Gastrocnemius medialis (tissue), 4 donors: Measurements from ENCODE around the gene PTDSS2. TPM values are rescaled to one million over a fixed set of nuclear protein-coding genes. Genes with fewer than 3 reads are reported as not detected.

ENCODE experiments used
- ATAC-seq, 2 donors: fragments of 150-250 bp; one replicate each; pipeline ENCODE4 v1.9.1; 2016
- DNase-seq, 2 donors: peaks; one replicate each; pipeline ENCODE4 v3.0.0-alpha.2; 2019
- H3K27ac ChIP-seq, 4 donors: fragments of 200-600 bp; sonication (generic); 1 replicate in 1 of 4; 2 replicates in 3 of 4; pipeline ENCODE4 v1.5.1; 2016 to 2018; ENCODE audit warnings: mild to moderate bottlenecking in 2 of 4, moderate library complexity in 1 of 4
- H3K27me3 ChIP-seq, 3 donors: fragments of 200-600 bp; sonication (generic) in 2 of 3; 1 replicate in 1 of 3; 2 replicates in 2 of 3; pipeline versions ENCODE4 v1.5.1 to v1.6.0; 2016 to 2019; ENCODE audit warnings: mild to moderate bottlenecking in 1 of 3, moderate library complexity in 1 of 3
- H3K36me3 ChIP-seq, 2 donors: fragments of 200-600 bp; sonication (generic) in 1 of 2; one replicate each; pipeline ENCODE4 v1.5.1; 2017 to 2018
- H3K4me1 ChIP-seq, 2 donors: fragments of 200-600 bp; sonication (generic) in 1 of 2; one replicate each; pipeline ENCODE4 v1.5.1; 2016 to 2017; ENCODE audit warnings: mild to moderate bottlenecking in 2 of 2
- H3K4me3 ChIP-seq, 4 donors: fragments of 200-600 bp; sonication (generic) in 3 of 4; 1 replicate in 1 of 4; 2 replicates in 3 of 4; pipeline ENCODE4 v1.5.1; 2016 to 2019; ENCODE audit warnings: mild to moderate bottlenecking in 2 of 4
- H3K9me3 ChIP-seq, 3 donors: fragments of 200-600 bp; sonication (generic) in 2 of 3; 1 replicate in 1 of 3; 2 replicates in 2 of 3; pipeline ENCODE4 v1.5.1; 2016 to 2019
- POLR2A ChIP-seq, 2 donors: fragments of 450-650 bp; IDR thresholded peaks; one replicate each; pipeline ENCODE4 v1.6.1; 2017; ENCODE audit warnings: antibody characterized with exemption in 2 of 2, mild to moderate bottlenecking in 2 of 2, moderate library complexity in 2 of 2
- in situ Hi-C, 4 donors: fragments of 200-750 bp; cut with MboI; loops; one replicate each; pipeline versions ENCODE4 v1.15.0 to v1.8.0; 2017; ENCODE audit warnings: low sequenced_read_pairs in 4 of 4
- intact Hi-C: fragments of 100-400 bp; cut with DNase I; formaldehyde crosslinking; loops from one replicate; pipeline ENCODE4 v1.15.1; 2023; ENCODE audit warnings: low total_unique reads
- total RNA-seq, 4 donors: library from RNA; depleted of rRNA; stranded (reverse); fragments of >200 nt; gene quantifications; one replicate each; pipeline versions ENCODE4 v1.1.0 to v1.2.3, GENCODE V29; 2016
- TF ChIP-seq, protein P1 (sequence below), 5 experiments: fragments of 450-650 bp in 3 of 5; fragments of 200-600 bp in 2 of 5; sonication (generic) in 2 of 5; IDR thresholded peaks in 4 of 5; conservative IDR thresholded peaks in 1 of 5; 1 replicate in 4 of 5; 2 replicates in 1 of 5; pipeline ENCODE4 v1.5.1; 2016 to 2019; ENCODE audit warnings: antibody characterized with exemption in 5 of 5, mild to moderate bottlenecking in 3 of 5, moderate library complexity in 3 of 5

The PTDSS2 gene
- total RNA-seq, 4 donors from 2014 or later = 21.7 to 31.5 (median 23.7) TPM

GRCh38 chr11:456533-456932 is 6.5 kb downstream of the PTDSS2 start:
- Histone ChIP-seq H3K36me3 (peaks cover 0 to 38% of the 10 kb centered on the region in 2 donors), H3K27me3 (no peaks in the 10 kb centered on the region), H3K27ac (no peak overlapping the region), H3K4me1 (peaks cover under 1 to 6% of the 10 kb centered on the region in 2 donors), H3K4me3 (no peak overlapping the region), H3K9me3 (no peaks in the 10 kb centered on the region)
- ATAC-seq (no peak), DNase-seq (no peak)
- in situ Hi-C loops (loop anchor here in 2 of 4 donors (10.0 kb wide), 1 partner anchor 58 kb away; no protein-coding TSS in a partner anchor), intact Hi-C loops (no loop called here)
- TF ChIP-seq, protein P1, sequence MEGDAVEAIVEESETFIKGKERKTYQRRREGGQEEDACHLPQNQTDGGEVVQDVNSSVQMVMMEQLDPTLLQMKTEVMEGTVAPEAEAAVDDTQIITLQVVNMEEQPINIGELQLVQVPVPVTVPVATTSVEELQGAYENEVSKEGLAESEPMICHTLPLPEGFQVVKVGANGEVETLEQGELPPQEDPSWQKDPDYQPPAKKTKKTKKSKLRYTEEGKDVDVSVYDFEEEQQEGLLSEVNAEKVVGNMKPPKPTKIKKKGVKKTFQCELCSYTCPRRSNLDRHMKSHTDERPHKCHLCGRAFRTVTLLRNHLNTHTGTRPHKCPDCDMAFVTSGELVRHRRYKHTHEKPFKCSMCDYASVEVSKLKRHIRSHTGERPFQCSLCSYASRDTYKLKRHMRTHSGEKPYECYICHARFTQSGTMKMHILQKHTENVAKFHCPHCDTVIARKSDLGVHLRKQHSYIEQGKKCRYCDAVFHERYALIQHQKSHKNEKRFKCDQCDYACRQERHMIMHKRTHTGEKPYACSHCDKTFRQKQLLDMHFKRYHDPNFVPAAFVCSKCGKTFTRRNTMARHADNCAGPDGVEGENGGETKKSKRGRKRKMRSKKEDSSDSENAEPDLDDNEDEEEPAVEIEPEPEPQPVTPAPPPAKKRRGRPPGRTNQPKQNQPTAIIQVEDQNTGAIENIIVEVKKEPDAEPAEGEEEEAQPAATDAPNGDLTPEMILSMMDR (IDR thresholded peaks at IDR 0.05 in 4 of 5, conservative IDR thresholded peaks at IDR 0.05 in 1 of 5) = no peak
- no peak for TF ChIP-seq POLR2A (IDR thresholded peaks at IDR 0.05)

- no peaks in the 10 kb centered on the region for H3K9me3 ChIP-seq
- no peak for DNase-seq
- intact Hi-C loops = no loop called here
- in situ Hi-C loops = loop anchor here in 2 of 4 donors (10.0 kb wide), 1 partner anchor 58 kb away; no protein-coding TSS in a partner anchor
- H3K4me1 ChIP-seq = peaks cover 0 to 2% of the 10 kb centered on the region in 2 donors
- H3K36me3 ChIP-seq = peaks cover 0 to 38% of the 10 kb centered on the region in 2 donors
- no peak for ATAC-seq
- TF ChIP-seq, protein P1 (IDR thresholded peaks at IDR 0.05 in 4 of 5, conservative IDR thresholded peaks at IDR 0.05 in 1 of 5) = no peak
- no peak for TF ChIP-seq POLR2A (IDR thresholded peaks at IDR 0.05)
- no peak overlapping the region for H3K4me3 ChIP-seq
- no peak overlapping the region for H3K27ac ChIP-seq
- H3K27me3 ChIP-seq = no peaks in the 10 kb centered on the region
These were observed 7.2 kb downstream of the PTDSS2 start for GRCh38 chr11:457111-457760.

DNA sequence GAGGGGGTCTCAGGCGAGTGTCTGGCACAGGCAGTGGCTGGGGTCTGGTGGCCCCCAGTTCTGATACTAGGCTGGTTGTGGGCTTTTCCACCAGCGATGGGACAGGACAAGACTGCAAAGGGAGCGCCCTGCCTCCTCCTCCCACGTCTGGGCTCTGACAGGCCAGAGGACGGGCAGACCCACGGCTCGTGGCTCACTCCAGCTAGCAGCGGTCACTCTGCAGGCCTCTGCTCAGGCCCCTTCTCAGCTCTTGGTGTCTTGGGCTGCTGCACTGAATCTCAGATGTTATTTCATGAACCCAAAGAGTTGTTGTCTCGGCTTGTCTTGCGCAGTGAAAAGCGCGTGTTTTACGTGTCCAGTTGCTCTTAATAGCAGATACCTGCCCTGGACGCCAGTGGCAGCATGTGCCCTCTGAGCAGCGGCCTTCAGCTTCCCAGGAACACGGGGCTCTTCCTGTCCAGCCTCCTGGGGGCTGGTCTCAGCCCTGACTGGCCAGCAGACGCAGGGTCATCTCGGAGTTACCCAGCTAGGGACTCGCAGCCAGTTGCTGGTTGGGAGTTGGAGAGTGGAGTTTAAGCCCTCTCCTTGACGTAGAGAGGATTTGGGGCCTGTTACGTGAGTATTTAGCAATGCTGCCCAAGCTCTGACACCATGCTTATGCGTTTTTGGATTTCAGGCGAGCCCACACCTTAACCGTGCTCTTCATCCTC is 9.6 kb downstream of the PTDSS2 start:
- no peaks in the 10 kb centered on the region for H3K4me1 ChIP-seq
- H3K36me3 ChIP-seq = peaks cover 0 to 21% of the 10 kb centered on the region in 2 donors
- in situ Hi-C loops (loop anchor here in 2 of 4 donors (10.0 kb wide), 1 partner anchor 55 kb away; no protein-coding TSS in a partner anchor), intact Hi-C loops (no loop called here)
- H3K9me3 ChIP-seq = no peaks in the 10 kb centered on the region
- no peak overlapping the region for H3K27ac ChIP-seq
- H3K4me3 ChIP-seq = no peak overlapping the region
- no peaks in the 10 kb centered on the region for H3K27me3 ChIP-seq
- DNase-seq = no peak
- ATAC-seq = no peak
- TF ChIP-seq, protein P1 (IDR thresholded peaks at IDR 0.05 in 4 of 5, conservative IDR thresholded peaks at IDR 0.05 in 1 of 5) = no peak

DNA sequence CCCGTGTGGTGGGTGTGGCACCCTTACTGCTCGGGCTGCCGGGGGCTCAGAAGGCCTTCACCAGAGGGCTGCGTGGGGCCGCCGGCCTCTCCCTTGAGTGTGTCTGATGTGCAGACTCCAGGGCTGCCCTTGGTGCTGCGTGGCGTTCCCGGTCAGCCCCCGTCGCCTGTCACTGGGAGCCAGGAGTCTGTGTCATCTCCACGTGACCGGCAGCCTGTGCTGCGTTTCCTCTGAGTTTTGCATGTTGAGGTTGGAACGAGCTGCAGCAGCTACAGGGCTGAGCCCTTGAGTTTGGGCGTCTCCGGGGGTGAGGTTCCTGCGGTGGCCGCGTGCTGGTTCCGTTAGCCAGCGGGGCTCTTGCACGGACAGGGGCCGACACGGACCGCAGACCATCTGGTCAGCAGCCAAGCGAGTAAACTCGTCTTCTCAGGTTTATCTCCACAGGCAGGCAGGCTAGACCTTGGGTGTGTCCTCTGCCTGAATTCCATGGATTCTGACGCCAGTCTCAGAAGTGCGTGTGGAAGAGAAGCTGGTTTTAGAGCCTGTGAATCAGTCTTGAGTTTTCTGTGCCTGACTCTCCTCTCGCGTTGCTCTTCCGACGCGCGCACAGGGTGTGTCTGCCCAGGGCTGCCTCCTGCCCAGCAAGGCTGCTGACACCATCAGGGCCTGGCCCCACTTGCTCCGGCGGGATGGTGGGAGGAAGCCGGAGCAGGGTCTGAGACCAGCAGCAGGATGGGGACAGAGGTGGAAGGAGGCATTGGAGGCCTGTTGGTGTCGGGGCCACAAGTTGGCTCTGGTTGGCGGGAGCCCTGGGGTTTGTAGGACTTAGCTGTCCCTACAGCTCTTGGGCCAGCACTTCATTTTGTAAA is 10.5 kb downstream of the PTDSS2 start:
- intact Hi-C loops (no loop called here), in situ Hi-C loops (no loop called here)
- Histone ChIP-seq H3K27ac (no peak overlapping the region), H3K27me3 (no peaks in the 10 kb centered on the region), H3K4me1 (no peaks in the 10 kb centered on the region), H3K4me3 (no peak overlapping the region), H3K9me3 (no peaks in the 10 kb centered on the region), H3K36me3 (peaks cover 0 to 21% of the 10 kb centered on the region in 2 donors)
- TF ChIP-seq, protein P1 (IDR thresholded peaks at IDR 0.05 in 4 of 5, conservative IDR thresholded peaks at IDR 0.05 in 1 of 5) = no peak
- TF ChIP-seq POLR2A (IDR thresholded peaks at IDR 0.05) = no peak
- DNase-seq = no peak
- no peak for ATAC-seq
